ENCODE results near the gene CAMK1D.

The CAMK1D gene

GRCh38 chr10:12766223-12766622 lies 416.9 kb downstream of the CAMK1D start:
- no peak for DNase-seq (ENCODE audit: low read depth)

- no peak for DNase-seq (ENCODE audit: low read depth)
Observed at GRCh38 chr10:12768156-12769100, 419.1 kb downstream of the CAMK1D start.

- DNase-seq (ENCODE audit: low read depth), result no peak
Observed at GRCh38 chr10:12769323-12770044, 420.1 kb downstream of the CAMK1D start.

- DNase-seq (ENCODE audit: low read depth), result no peak
Observed at GRCh38 chr10:12771981-12772760, 422.8 kb downstream of the CAMK1D start.

GRCh38 chr10:12772797-12773587 lies 423.6 kb downstream of the CAMK1D start:
- DNase-seq (ENCODE audit: low read depth), result no peak

- no peak for DNase-seq (ENCODE audit: low read depth)
Observed at GRCh38 chr10:12774204-12774894, 425.0 kb downstream of the CAMK1D start.

GRCh38 chr10:12777840-12778585 lies 428.7 kb downstream of the CAMK1D start:
- no peak for DNase-seq (ENCODE audit: low read depth)

- no peak for DNase-seq (ENCODE audit: low read depth)
Observed at GRCh38 chr10:12780634-12781601, 431.6 kb downstream of the CAMK1D start.

- DNase-seq (ENCODE audit: low read depth), result no peak
Observed at GRCh38 chr10:12781976-12782375, 432.6 kb downstream of the CAMK1D start.

- DNase-seq (ENCODE audit: low read depth), result no peak
Observed at GRCh38 chr10:12782537-12782936, 433.2 kb downstream of the CAMK1D start.

- no peak for DNase-seq (ENCODE audit: low read depth)
Observed at GRCh38 chr10:12783293-12783692, 433.9 kb downstream of the CAMK1D start.

GRCh38 chr10:12784646-12785045 lies 435.3 kb downstream of the CAMK1D start:
- no peak for DNase-seq (ENCODE audit: low read depth)

GRCh38 chr10:12785415-12785831 lies 436.1 kb downstream of the CAMK1D start:
- DNase-seq (ENCODE audit: low read depth), result no peak

- no peak for DNase-seq (ENCODE audit: low read depth)
Observed at GRCh38 chr10:12787297-12787696, 437.9 kb downstream of the CAMK1D start.

GRCh38 chr10:12788277-12788676 lies 438.9 kb downstream of the CAMK1D start:
- DNase-seq (ENCODE audit: low read depth), result no peak

- no peak for DNase-seq (ENCODE audit: low read depth)
Observed at GRCh38 chr10:12790270-12790669, 440.9 kb downstream of the CAMK1D start.

GRCh38 chr10:12791728-12792127 lies 442.4 kb downstream of the CAMK1D start:
- no peak for DNase-seq (ENCODE audit: low read depth)

- no peak for DNase-seq (ENCODE audit: low read depth)
Observed at GRCh38 chr10:12792889-12793556, 443.7 kb downstream of the CAMK1D start.

Data from T follicular helper cell (primary cell).